ENCODE measurements around the gene NANOGP8.
A peak's percentile ranks its signal among the peaks of the same experiment; 100 is the strongest.
"Not testable (repeated sequence)": the region's sequence is repeated elsewhere in the genome, so short reads cannot be mapped to it uniquely, and the experiment has no call there.

NANOGP8 gene

GRCh38 chr15:35092846-35093245 is 7.8 kb upstream of the NANOGP8 start:
- no peak for DNase-seq (ENCODE audit: low read depth)

- DNase-seq (ENCODE audit: low read depth): no peak
These were observed 7.2 kb upstream of the NANOGP8 start for GRCh38 chr15:35092311-35092710.

- DNase-seq (ENCODE audit: low read depth): no peak
These were observed 5.2 kb upstream of the NANOGP8 start for GRCh38 chr15:35090104-35090807.

GRCh38 chr15:35089551-35089950 is 4.5 kb upstream of the NANOGP8 start:
- no peak for DNase-seq (ENCODE audit: low read depth)

GRCh38 chr15:35088329-35088728 is 3.2 kb upstream of the NANOGP8 start:
- no peak for DNase-seq (ENCODE audit: low read depth)

GRCh38 chr15:35087759-35088158 is 2.7 kb upstream of the NANOGP8 start:
- DNase-seq (ENCODE audit: low read depth): no peak

GRCh38 chr15:35082371-35083348 is 2.4 kb downstream of the NANOGP8 start:
- not testable (repeated sequence) for DNase-seq (ENCODE audit: low read depth)

GRCh38 chr15:35081626-35082365 is 3.3 kb downstream of the NANOGP8 start:
- not testable (repeated sequence) for DNase-seq (ENCODE audit: low read depth)

GRCh38 chr15:35080226-35080625 is 4.9 kb downstream of the NANOGP8 start:
- no peak for DNase-seq (ENCODE audit: low read depth)

- DNase-seq (ENCODE audit: low read depth): peak; percentile 58
These were observed 6.7 kb downstream of the NANOGP8 start for GRCh38 chr15:35078221-35078915.

GRCh38 chr15:35071106-35071505 is 14.0 kb downstream of the NANOGP8 start:
- no peak for DNase-seq (ENCODE audit: low read depth)

GRCh38 chr15:35068846-35069475 is 16.1 kb downstream of the NANOGP8 start:
- no peak for DNase-seq (ENCODE audit: low read depth)

- no peak for DNase-seq (ENCODE audit: low read depth)
These were observed 17.4 kb downstream of the NANOGP8 start for GRCh38 chr15:35067496-35068347.

- no peak for DNase-seq (ENCODE audit: low read depth)
These were observed 19.0 kb downstream of the NANOGP8 start for GRCh38 chr15:35066094-35066493.

GRCh38 chr15:35064576-35065190 is 20.4 kb downstream of the NANOGP8 start:
- no peak for DNase-seq (ENCODE audit: low read depth)

- DNase-seq (ENCODE audit: low read depth): no peak
These were observed 22.4 kb downstream of the NANOGP8 start for GRCh38 chr15:35062738-35063099.

GRCh38 chr15:35061825-35062737 is 23.0 kb downstream of the NANOGP8 start:
- no peak for DNase-seq (ENCODE audit: low read depth)

- DNase-seq (ENCODE audit: low read depth): no peak
These were observed 23.8 kb downstream of the NANOGP8 start for GRCh38 chr15:35061161-35061824.
